Adrenal gland (tissue), 12 donors: ENCODE measurements around the gene PRDX5. TPM values are rescaled to one million over a fixed set of nuclear protein-coding genes. Genes with fewer than 3 reads are reported as not detected.

Experiments
- DNase-seq, 7 donors: peaks; one replicate each; pipeline ENCODE4 v3.0.0-alpha.2; 2019 to 2020
- H3K27ac ChIP-seq, 5 donors: fragments of 200-600 bp; sonication (generic) in 4 of 5; 1 replicate in 3 of 5; 2 replicates in 2 of 5; pipeline versions ENCODE4 v1.5.1 to v1.8.0; 2016 to 2020; ENCODE audit warnings: mild to moderate bottlenecking in 1 of 5
- H3K27me3 ChIP-seq: fragments of 200-600 bp; 2 replicates; pipeline ENCODE4 v1.8.0; 2021
- H3K36me3 ChIP-seq, 2 donors: fragments of 200-600 bp; replicated peaks in 1 of 2; 1 replicate in 1 of 2; 2 replicates in 1 of 2; pipeline versions ENCODE4 v1.5.1 to v1.8.0; 2018 to 2022
- H3K4me1 ChIP-seq, 2 donors: fragments of 200-600 bp; replicated peaks in 1 of 2; 1 replicate in 1 of 2; 2 replicates in 1 of 2; pipeline versions ENCODE4 v1.5.1 to v1.8.0; 2018 to 2021
- H3K4me3 ChIP-seq, 4 donors: fragments of 200-600 bp; sonication (generic) in 3 of 4; one replicate each; pipeline ENCODE4 v1.5.1; 2016 to 2018
- H3K9me3 ChIP-seq, 3 donors: fragments of 200-600 bp; sonication (generic) in 1 of 3; replicated peaks in 1 of 3; 1 replicate in 2 of 3; 2 replicates in 1 of 3; pipeline versions ENCODE4 v1.5.1 to v1.8.0; 2016 to 2021
- CTCF ChIP-seq, 6 experiments: fragments of 450-650 bp in 4 of 6; fragments of 200-600 bp in 2 of 6; sonication (generic) in 1 of 6; IDR thresholded peaks; 1 replicate in 5 of 6; 2 replicates in 1 of 6; pipeline versions ENCODE4 v1.5.1 to v1.8.0; 2016 to 2021; ENCODE audit warnings: antibody characterized with exemption in 6 of 6, mild to moderate bottlenecking in 2 of 6, moderate library complexity in 1 of 6
- POLR2A ChIP-seq, 2 donors: fragments of 450-650 bp; IDR thresholded peaks; one replicate each; pipeline ENCODE4 v1.6.1; 2017; ENCODE audit warnings: antibody characterized with exemption in 2 of 2, mild to moderate bottlenecking in 2 of 2, moderate library complexity in 1 of 2
- WGBS, 4 donors: extraction: QIAGEN DNeasy Blood & Tissue Kit in 2 of 4; methylation state at CpG; one replicate each; pipeline versions ENCODE4 v1.1.5 to v1.1.7; 2013 to 2017; 5-methylcytosine and 5-hydroxymethylcytosine counted together
- intact Hi-C, 2 donors: fragments of 100-400 bp; cut with DNase I; formaldehyde crosslinking; loops; one replicate each; pipeline versions ENCODE4 v1.14.1 to v1.15.0; 2022 to 2023
- polyA plus RNA-seq, 3 donors: library from polyadenylated mRNA; stranded (reverse); fragments of 200-250 nt in 2 of 3; fragments of 350-450 nt in 1 of 3; fragmentation: Illumina TruSeq in 1 of 3; extraction: RNeasy Lipid Tissue Mini Kit (QIAGEN cat#74804) in 1 of 3; gene quantifications; one replicate each; pipeline ENCODE4 v1.2.3, GENCODE V29; 2013 to 2014
- total RNA-seq, 9 donors: library from RNA; depleted of rRNA in 4 of 9; stranded (reverse); fragments of >200 nt in 4 of 9; fragments of 120-200 nt in 1 of 9; fragmentation: NEBNext Ultra II Directional in 1 of 9; extraction: Animal tissue kit (Norgen Biotek cat#: 25700) in 1 of 9; gene quantifications; one replicate each; pipeline versions ENCODE4 v1.1.0 to v1.2.4, GENCODE V29; 2013 to 2023
- donor health status: healthy with polysubstance abuse.
- donor health status: Bipolar disorder and iron deficiency.
- donor health status: DM: yes; HTN: yes; CAD: no.
- donor health status: DM: no; HTN: no; CAD: no.
- donor health status: DM: no; HTN: no; CAD: no.
- donor health status: DM: yes; HTN: yes; CAD: no.

Gene PRDX5
- total and polyA plus RNA-seq, 12 donors, result 324 to 843 (median 478) TPM

DNA sequence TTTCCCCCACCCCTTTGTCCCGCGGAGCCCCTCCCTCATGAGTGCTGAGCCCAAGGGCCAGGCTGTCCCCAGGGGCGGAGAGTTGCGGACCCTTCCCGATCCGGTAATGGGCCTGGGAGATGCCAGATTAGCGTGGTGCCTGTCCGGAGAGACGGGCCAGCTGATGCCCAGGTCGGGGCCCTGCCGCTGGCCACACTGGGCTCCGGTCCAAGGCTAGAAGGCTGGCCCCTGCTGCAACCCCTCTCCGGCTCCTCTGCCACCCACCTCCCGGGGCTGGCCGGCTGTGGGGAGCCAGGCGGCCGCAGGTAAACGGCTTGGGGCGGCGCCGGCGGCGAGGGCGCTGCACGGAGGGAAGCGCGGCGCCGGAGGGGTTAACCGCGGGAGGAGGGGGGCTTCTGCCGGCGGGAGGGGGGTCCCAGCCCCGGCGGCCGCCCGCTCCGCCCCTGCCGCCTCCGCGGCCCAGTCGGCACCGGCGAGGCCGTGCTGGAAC is 26.6 kb upstream of the PRDX5 start, which contains the start of gene KCNK4:
KCNK4 (plus strand) TSS at position 41 of the 490 bp plus-strand sequence. CDS start 1,717 bp downstream, outside the sequence.
- Histone ChIP-seq H3K36me3 (no peaks in the 10 kb centered on the region), H3K27ac (no peak within 1 kb of the TSS), H3K4me1 (peaks cover 3 to 12% of the 10 kb centered on the region in 2 donors), H3K9me3 (no peaks in the 10 kb centered on the region), H3K4me3 (peak within 1 kb of the TSS in 1 of 4 donors; percentile 35), H3K27me3 (peaks cover 30% of the 10 kb centered on the region)
- TF ChIP-seq POLR2A (IDR thresholded peaks at IDR 0.05), result no peak
- no peak for TF ChIP-seq CTCF (IDR thresholded peaks at IDR 0.05)
- intact Hi-C loops, result loop anchor here in 1 of 2 donors (10.0 kb wide), 1 partner anchor 287 kb away; no protein-coding TSS in a partner anchor
- whole genome bisulfite sequencing, 4 donors, result 0 to 4% (median 3%) methylated on average over 1 to 45 of the region's 45 CpGs; no CpG with 5 or more reads in 1 of the 4 donors
- DNase-seq, result no peak

GRCh38 chr11:64291752-64292459 is 26.0 kb upstream of the PRDX5 start:
- 0 to 1% (median 0%) methylated on average over 4 to 96 of the region's 96 CpGs; no CpG with 5 or more reads in 1 of the 4 donors for WGBS, 4 donors
- TF ChIP-seq CTCF (IDR thresholded peaks at IDR 0.05), result no peak
- no peak for TF ChIP-seq POLR2A (IDR thresholded peaks at IDR 0.05)
- Histone ChIP-seq H3K4me1 (peaks cover 0 to 10% of the 10 kb centered on the region in 2 donors), H3K4me3 (peak overlapping the region in 1 of 4 donors; percentile 35), H3K36me3 (no peaks in the 10 kb centered on the region), H3K27me3 (peaks cover 33% of the 10 kb centered on the region), H3K9me3 (no peaks in the 10 kb centered on the region), H3K27ac (no peak overlapping the region)
- intact Hi-C loops, result loop anchor here in 1 of 2 donors (10.0 kb wide), 1 partner anchor 287 kb away; no protein-coding TSS in a partner anchor
- DNase-seq, result no peak

DNA sequence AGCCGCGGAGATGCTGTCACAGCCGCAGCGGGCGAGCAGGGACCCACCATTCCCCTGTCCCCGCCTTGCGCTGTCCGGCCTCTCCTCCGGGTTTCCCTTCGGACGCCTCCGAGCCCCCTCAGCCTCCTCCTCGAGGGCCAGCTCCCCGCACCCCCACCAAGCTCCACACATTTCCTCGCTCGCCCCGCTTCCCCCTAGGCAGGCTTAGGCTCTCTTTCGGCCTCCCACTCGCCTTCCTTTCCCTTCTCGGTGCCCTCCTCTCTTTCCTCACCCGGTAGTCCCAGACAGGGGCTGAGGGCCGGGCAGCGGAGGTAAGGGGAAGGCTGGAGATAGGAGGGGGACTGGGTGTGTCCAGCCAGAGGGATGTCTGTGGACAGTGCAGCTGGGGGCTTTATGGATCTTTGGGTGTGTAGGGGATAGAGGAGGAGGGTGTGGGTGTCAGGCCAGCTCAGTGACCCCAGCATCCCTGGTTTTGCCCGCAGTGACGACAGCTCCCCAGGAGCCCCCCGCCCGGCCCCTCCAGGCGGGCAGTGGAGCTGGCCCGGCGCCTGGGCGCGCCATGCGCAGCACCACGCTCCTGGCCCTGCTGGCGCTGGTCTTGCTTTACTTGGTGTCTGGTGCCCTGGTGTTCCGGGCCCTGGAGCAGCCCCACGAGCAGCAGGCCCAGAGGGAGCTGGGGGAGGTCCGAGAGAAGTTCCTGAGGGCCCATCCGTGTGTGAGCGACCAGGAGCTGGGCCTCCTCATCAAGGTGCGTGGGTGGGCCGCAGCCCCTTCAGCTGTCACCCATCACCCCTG is 25.3 kb upstream of the PRDX5 start:
- no peak for TF ChIP-seq POLR2A (IDR thresholded peaks at IDR 0.05)
- no peak for TF ChIP-seq CTCF (IDR thresholded peaks at IDR 0.05)
- Histone ChIP-seq H3K27ac (no peak overlapping the region), H3K36me3 (no peaks in the 10 kb centered on the region), H3K4me3 (no peak overlapping the region), H3K27me3 (peaks cover 41% of the 10 kb centered on the region), H3K4me1 (peaks cover 0 to 10% of the 10 kb centered on the region in 2 donors), H3K9me3 (no peaks in the 10 kb centered on the region)
- no peak for DNase-seq
- intact Hi-C loops, result loop anchor here in 1 of 2 donors (10.0 kb wide), 1 partner anchor 288 kb away; no protein-coding TSS in a partner anchor
- WGBS, 4 donors, result 41 to 53% (median 49%) methylated on average over 12 to 42 of the region's 42 CpGs

DNA sequence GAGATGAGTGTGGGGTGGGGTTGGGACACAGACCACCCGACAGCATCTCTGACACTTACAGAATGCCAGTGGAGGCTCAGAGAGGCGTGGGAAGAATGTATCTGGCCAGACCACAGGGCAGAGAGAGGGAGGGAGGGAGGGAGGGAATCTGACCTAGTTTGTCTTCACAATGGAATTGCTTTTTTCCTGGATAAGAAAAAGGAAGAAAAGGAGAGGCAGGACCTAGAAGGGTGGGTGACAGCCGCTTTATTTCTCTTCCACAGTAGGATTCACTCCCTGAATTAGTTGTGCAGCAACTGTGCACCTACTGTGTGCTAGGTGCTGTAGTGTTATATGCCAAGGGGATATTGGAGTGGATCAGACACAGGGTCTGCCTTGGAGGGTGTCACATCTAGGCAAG is 23.1 kb upstream of the PRDX5 start:
- Histone ChIP-seq H3K4me1 (peaks cover 8 to 20% of the 10 kb centered on the region in 2 donors), H3K27me3 (peaks cover 61% of the 10 kb centered on the region), H3K4me3 (no peak overlapping the region), H3K9me3 (no peaks in the 10 kb centered on the region), H3K27ac (no peak overlapping the region), H3K36me3 (no peaks in the 10 kb centered on the region)
- WGBS, 4 donors, result 37 to 54% (median 40%) methylated on average over 3 of the region's 3 CpGs
- intact Hi-C loops, result loop anchor here in 1 of 2 donors (5.0 to 10.0 kb wide), 2 partner anchors 87 to 290 kb away; partner anchors contain the start of gene FERMT3
- no peak for DNase-seq
- TF ChIP-seq CTCF (IDR thresholded peaks at IDR 0.05) (no peak), POLR2A (IDR thresholded peaks at IDR 0.05) (no peak)
